ENCODE results near the gene RALGAPA2.
A peak's percentile ranks its signal among the peaks of the same experiment; 100 is the strongest.

Gene RALGAPA2

DNA sequence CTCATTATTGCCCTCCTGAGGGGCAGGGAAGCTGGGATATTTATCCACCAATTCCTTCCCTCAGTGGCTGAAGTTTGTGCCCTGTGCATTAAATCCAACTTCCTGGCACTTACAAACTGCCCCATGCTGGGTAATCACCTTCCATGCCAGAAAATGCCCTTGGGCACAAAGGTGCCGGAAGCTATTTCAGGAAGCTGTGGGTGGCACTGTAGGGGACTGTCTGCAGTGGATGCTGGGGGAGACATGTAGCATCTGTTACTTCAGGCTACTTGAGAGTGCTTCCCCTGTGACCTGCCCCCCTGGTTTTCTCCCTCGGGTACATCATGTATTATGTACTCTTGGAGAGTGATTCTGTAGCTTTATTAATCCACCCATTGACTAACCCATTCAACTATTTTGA, 24.7 kb upstream of the RALGAPA2 start:
- no peak overlapping the region for H3K27ac ChIP-seq (ENCODE audit: low read length)
- no peaks in the 10 kb centered on the region for H4K20me1 ChIP-seq (ENCODE audit: insufficient read depth, low read length)
- no peak overlapping the region for H2AFZ ChIP-seq (ENCODE audit: low read depth, low read length)
- H3K4me2 ChIP-seq (ENCODE audit: low read length): no peak overlapping the region
- H3K9ac ChIP-seq (ENCODE audit: low read length): no peak overlapping the region
- no peak overlapping the region for H3K4me3 ChIP-seq (ENCODE audit: low read length)
- H3K9me3 ChIP-seq (ENCODE audit: insufficient read depth, low read length): no peaks in the 10 kb centered on the region
- peaks cover 27% of the 10 kb centered on the region for H3K4me1 ChIP-seq (ENCODE audit: low read length)
- no peak for TF ChIP-seq EZH2phosphoT487 (IDR thresholded peaks at IDR 0.05; ENCODE audit: low read depth)
- TF ChIP-seq, protein P1, sequence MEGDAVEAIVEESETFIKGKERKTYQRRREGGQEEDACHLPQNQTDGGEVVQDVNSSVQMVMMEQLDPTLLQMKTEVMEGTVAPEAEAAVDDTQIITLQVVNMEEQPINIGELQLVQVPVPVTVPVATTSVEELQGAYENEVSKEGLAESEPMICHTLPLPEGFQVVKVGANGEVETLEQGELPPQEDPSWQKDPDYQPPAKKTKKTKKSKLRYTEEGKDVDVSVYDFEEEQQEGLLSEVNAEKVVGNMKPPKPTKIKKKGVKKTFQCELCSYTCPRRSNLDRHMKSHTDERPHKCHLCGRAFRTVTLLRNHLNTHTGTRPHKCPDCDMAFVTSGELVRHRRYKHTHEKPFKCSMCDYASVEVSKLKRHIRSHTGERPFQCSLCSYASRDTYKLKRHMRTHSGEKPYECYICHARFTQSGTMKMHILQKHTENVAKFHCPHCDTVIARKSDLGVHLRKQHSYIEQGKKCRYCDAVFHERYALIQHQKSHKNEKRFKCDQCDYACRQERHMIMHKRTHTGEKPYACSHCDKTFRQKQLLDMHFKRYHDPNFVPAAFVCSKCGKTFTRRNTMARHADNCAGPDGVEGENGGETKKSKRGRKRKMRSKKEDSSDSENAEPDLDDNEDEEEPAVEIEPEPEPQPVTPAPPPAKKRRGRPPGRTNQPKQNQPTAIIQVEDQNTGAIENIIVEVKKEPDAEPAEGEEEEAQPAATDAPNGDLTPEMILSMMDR (IDR thresholded peaks at IDR 0.05; ENCODE audit: low read depth, low read length): no peak
- H3K27me3 ChIP-seq (ENCODE audit: low read depth, low read length): peaks cover 14% of the 10 kb centered on the region; the same call in 1 of the 2 replicates
- no peaks in the 10 kb centered on the region for H3K36me3 ChIP-seq (replicated peaks; ENCODE audit: low read depth, low read length)
- H3K79me2 ChIP-seq (ENCODE audit: low read length): no peaks in the 10 kb centered on the region

DNA sequence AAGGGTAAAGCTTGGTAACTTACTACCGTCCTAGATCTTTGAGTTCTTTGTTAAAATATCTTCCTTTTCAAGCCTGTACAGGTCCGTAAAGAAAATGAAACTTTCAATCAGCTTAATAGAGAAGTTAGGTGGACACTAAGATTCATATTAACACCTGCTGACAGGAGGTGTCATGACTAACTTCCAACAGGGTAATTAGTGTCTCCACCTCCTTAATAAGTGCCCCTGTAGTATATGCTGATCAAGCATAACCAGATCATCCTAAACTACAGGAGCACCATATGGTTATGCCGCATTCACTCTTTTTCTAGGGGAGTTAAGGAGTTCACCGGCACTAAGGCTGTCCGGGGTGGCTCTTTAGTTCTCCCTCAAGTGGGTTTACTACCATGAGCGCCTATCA, 23.9 kb upstream of the RALGAPA2 start:
- Histone ChIP-seq H3K4me2 (ENCODE audit: low read length) (no peak overlapping the region), H3K27ac (ENCODE audit: low read length) (no peak overlapping the region), H3K9ac (ENCODE audit: low read length) (no peak overlapping the region), H2AFZ (ENCODE audit: low read depth, low read length) (no peak overlapping the region), H3K4me3 (ENCODE audit: low read length) (no peak overlapping the region), H4K20me1 (ENCODE audit: insufficient read depth, low read length) (no peaks in the 10 kb centered on the region), H3K27me3 (ENCODE audit: low read depth, low read length) (peaks cover 10% of the 10 kb centered on the region; the same call in 1 of the 2 replicates), H3K9me3 (ENCODE audit: insufficient read depth, low read length) (no peaks in the 10 kb centered on the region), H3K79me2 (ENCODE audit: low read length) (no peaks in the 10 kb centered on the region), H3K36me3 (replicated peaks; ENCODE audit: low read depth, low read length) (no peaks in the 10 kb centered on the region), H3K4me1 (ENCODE audit: low read length) (peaks cover 35% of the 10 kb centered on the region)
- TF ChIP-seq, protein P1 (IDR thresholded peaks at IDR 0.05; ENCODE audit: low read depth, low read length): no peak
- no peak for TF ChIP-seq EZH2phosphoT487 (IDR thresholded peaks at IDR 0.05; ENCODE audit: low read depth)

DNA sequence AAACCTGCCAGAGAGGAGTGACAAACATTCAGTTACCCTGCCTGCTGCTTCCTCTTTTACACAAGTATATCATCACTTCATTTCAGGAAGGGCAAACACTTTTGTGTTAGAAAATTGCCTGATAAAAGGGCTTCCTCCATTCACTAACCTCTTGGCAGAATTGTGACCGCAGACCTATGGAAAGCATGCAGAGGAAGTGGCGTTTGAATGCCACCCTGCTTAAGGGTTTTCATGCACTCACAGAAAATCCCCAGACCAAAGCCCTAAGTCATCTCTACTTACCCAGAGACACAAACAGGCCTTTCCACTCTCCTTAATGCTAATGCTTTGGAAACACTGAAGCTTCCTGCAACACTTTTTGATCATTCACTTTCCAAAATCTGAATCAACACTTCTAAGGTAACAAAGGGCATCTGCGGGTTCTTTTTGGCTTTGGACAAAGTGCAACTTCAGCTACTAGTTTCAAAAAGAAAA, 22.1 kb upstream of the RALGAPA2 start:
- Histone ChIP-seq H3K36me3 (replicated peaks; ENCODE audit: low read depth, low read length) (no peaks in the 10 kb centered on the region), H3K79me2 (ENCODE audit: low read length) (no peaks in the 10 kb centered on the region), H3K27ac (ENCODE audit: low read length) (peak overlapping the region; percentile 9), H3K9me3 (ENCODE audit: insufficient read depth, low read length) (no peaks in the 10 kb centered on the region), H3K4me1 (ENCODE audit: low read length) (peaks cover 35% of the 10 kb centered on the region), H3K27me3 (ENCODE audit: low read depth, low read length) (no peaks in the 10 kb centered on the region), H3K4me2 (ENCODE audit: low read length) (peak overlapping the region; percentile 4), H2AFZ (ENCODE audit: low read depth, low read length) (peak overlapping the region; percentile 31), H4K20me1 (ENCODE audit: insufficient read depth, low read length) (no peaks in the 10 kb centered on the region), H3K9ac (ENCODE audit: low read length) (no peak overlapping the region), H3K4me3 (ENCODE audit: low read length) (no peak overlapping the region)
- TF ChIP-seq EZH2phosphoT487 (IDR thresholded peaks at IDR 0.05; ENCODE audit: low read depth): no peak
- TF ChIP-seq, protein P1 (IDR thresholded peaks at IDR 0.05; ENCODE audit: low read depth, low read length): no peak

DNA sequence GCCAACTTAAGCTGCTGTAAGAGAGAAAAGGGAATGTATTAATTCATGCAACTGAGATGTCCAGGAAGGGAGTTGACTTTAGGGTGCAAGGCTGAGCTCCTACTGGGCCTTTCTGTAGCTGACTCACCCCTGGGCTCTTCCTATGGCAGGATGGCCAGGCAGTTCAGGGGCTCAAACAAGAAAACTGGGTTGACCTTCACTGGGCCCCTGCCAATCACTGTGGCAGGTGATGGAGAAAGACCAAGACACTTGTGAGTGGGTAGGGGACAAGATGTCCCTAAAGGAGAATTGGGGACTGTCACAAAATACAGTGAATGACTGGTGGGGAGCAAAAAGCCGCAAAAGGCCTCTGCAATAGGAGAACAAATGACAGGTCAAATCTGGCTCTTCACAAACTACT, 21.5 kb upstream of the RALGAPA2 start:
- H3K4me1 ChIP-seq (ENCODE audit: low read length): peaks cover 35% of the 10 kb centered on the region
- H3K4me3 ChIP-seq (ENCODE audit: low read length): no peak overlapping the region
- no peak overlapping the region for H3K9ac ChIP-seq (ENCODE audit: low read length)
- TF ChIP-seq, protein P1 (IDR thresholded peaks at IDR 0.05; ENCODE audit: low read depth, low read length): no peak
- no peak for TF ChIP-seq EZH2phosphoT487 (IDR thresholded peaks at IDR 0.05; ENCODE audit: low read depth)
- H3K79me2 ChIP-seq (ENCODE audit: low read length): no peaks in the 10 kb centered on the region
- H3K9me3 ChIP-seq (ENCODE audit: insufficient read depth, low read length): no peaks in the 10 kb centered on the region
- no peaks in the 10 kb centered on the region for H3K36me3 ChIP-seq (replicated peaks; ENCODE audit: low read depth, low read length)
- H3K27me3 ChIP-seq (ENCODE audit: low read depth, low read length): no peaks in the 10 kb centered on the region
- H3K4me2 ChIP-seq (ENCODE audit: low read length): peak overlapping the region; percentile 4
- no peaks in the 10 kb centered on the region for H4K20me1 ChIP-seq (ENCODE audit: insufficient read depth, low read length)
- 0 out of 2 replicates have a peak overlapping the region, but pooled peaks have one; percentile 31 for H2AFZ ChIP-seq (ENCODE audit: low read depth, low read length)
- H3K27ac ChIP-seq (ENCODE audit: low read length): peak overlapping the region; percentile 9

Data from OCI-LY3 (cell line).